ENCODE results near the gene ZNRF4.

GRCh38 chr19:5430237-5430636 is 25.0 kb upstream of the ZNRF4 start:
- TF ChIP-seq EZH2 (IDR thresholded peaks at IDR 0.05; ENCODE audit: borderline replicate concordance, low read length) = no peak
- no peak for TF ChIP-seq CTCF (IDR thresholded peaks at IDR 0.05; ENCODE audit: low read length)
